IPS-15b (cell line): Measurements from ENCODE around the gene PLXNB3.

ENCODE experiments used
- H3K27me3 ChIP-seq: one replicate; pipeline ENCODE4 v1.6.1; 2013; ENCODE audit warnings: low read length; ENCODE audit not compliant: control insufficient read depth, insufficient read depth
- H3K36me3 ChIP-seq: one replicate; pipeline ENCODE4 v1.6.1; 2013; ENCODE audit warnings: low read length; ENCODE audit not compliant: control insufficient read depth, insufficient read depth
- H3K4me1 ChIP-seq: one replicate; pipeline ENCODE4 v1.6.1; 2013; ENCODE audit warnings: mild to moderate bottlenecking, low read length; ENCODE audit not compliant: control insufficient read depth, insufficient read depth
- H3K4me3 ChIP-seq: one replicate; pipeline ENCODE4 v1.5.1; 2013; ENCODE audit warnings: low read depth, low read length
- H3K9ac ChIP-seq: one replicate; pipeline ENCODE4 v1.6.1; 2013; ENCODE audit warnings: low read depth, mild to moderate bottlenecking, low read length
- H3K9me3 ChIP-seq: one replicate; pipeline ENCODE4 v1.6.1; 2013; ENCODE audit warnings: mild to moderate bottlenecking, low read length; ENCODE audit not compliant: control insufficient read depth, insufficient read depth

Gene PLXNB3

DNA sequence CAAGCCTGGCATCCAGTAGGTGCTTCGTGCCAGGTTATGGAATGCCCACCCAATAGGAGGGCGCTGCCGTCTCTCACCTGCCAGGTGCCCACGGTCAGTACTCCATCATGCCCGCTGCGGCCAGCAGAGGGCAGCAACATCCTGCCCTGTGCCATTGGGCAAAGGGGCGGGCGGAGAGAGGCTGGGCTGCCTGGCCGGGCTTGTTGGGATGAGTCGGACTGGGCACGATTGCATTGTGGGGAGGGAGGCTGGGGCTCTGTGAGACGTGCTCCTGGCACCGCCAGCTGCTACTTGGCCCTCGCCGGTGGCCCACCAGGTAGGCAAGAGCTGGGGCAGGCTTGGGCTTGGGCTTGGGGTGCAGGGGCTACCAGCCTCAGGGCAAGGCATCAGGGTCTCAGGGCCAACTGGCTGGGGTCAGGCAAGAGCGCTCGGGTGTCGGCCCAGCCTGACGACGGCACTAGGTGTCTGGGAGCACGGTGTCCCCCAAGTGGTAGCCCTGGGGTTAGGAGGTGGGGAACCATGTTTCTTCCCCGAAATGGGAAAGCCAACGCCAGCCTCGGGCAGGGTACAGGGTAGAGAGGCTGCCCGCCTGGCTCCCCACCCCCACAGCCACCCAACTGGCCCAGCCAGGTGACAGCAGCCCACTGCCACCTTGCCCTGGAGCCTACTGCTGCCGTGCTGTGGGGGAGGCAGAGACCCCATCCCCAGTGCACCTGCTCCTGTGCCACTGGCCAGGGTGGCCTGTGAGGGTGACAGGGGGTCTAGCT is at the start of gene PLXNB3:
Gene PLXNB3 (plus strand): TSS at position 261 of the 767 bp plus-strand sequence. CDS start 1,287 bp downstream, outside the sequence.
- Histone ChIP-seq H3K4me3 (no peak within 1 kb of the TSS), H3K9ac (no peak within 1 kb of the TSS), H3K9me3 (peaks cover 5% of the 10 kb centered on the region), H3K27me3 (no peaks in the 10 kb centered on the region), H3K4me1 (no peaks in the 10 kb centered on the region), H3K36me3 (no peaks in the 10 kb centered on the region)

DNA sequence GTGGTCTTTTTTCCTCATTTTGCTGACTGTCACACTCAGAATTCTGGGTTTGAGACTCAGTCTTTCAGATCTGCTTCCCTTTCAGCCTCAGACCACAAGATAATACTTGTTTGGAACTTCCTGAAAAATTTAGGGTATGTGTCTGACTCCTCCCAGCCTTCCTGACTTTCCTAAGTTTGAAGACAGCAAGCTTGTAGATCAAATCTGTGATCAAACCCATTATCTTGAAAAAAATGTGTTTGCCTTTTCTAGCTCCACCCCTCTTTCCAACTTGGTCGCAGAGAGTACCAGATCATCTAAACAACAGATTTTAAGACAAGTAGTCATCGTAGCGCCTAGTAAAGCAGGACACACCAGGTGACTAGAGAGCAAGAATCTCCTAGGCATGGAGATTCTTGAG is 49.8 kb upstream of the PLXNB3 start:
- Histone ChIP-seq H3K9me3 (no peaks in the 10 kb centered on the region), H3K4me1 (no peaks in the 10 kb centered on the region), H3K9ac (no peak overlapping the region), H3K36me3 (peaks cover 25% of the 10 kb centered on the region), H3K4me3 (no peak overlapping the region), H3K27me3 (no peaks in the 10 kb centered on the region)

DNA sequence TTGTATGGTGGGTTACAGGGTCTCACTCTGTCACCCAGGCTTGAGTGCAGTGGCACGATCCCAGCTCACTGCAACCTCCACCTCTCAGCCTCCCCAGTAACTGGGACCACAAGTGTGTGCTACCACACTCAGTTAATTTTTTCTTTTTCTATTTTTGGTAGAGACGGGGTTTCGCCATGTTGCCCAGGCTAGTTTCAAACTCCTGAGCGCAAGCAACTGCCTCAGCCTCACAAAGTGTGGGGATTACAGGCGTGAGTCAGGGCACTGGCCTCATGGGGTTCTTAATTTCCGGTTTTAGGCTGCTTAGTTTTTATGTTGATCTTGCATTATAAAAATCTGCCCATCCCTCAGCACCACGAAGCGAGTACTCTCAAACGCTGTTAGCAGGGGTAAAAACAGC is 46.6 kb upstream of the PLXNB3 start:
- H3K36me3 ChIP-seq, result peaks cover 39% of the 10 kb centered on the region
- no peaks in the 10 kb centered on the region for H3K9me3 ChIP-seq
- no peak overlapping the region for H3K4me3 ChIP-seq
- H3K27me3 ChIP-seq, result no peaks in the 10 kb centered on the region
- H3K4me1 ChIP-seq, result no peaks in the 10 kb centered on the region
- no peak overlapping the region for H3K9ac ChIP-seq

DNA sequence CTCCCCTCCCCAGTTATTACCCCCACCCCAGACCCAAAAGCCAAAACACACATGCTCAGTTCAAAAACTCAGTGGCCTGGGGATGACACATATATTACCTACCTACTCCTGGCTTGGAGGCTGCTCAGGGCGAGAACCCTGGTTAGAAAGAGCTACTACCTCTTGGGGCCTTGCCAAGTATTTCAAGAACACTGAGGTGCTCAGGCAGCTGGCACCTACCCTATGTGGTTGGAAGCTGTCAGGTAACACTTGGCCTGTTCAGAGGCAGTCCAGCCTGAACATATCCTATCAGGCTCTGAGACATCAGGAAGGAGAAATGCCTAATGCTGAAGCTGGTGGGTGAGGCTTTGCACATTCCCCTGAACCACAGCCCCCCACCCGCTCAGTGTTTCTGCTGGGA is 44.8 kb upstream of the PLXNB3 start:
- no peaks in the 10 kb centered on the region for H3K9me3 ChIP-seq
- H3K4me3 ChIP-seq, result no peak overlapping the region
- H3K9ac ChIP-seq, result no peak overlapping the region
- no peaks in the 10 kb centered on the region for H3K4me1 ChIP-seq
- H3K27me3 ChIP-seq, result no peaks in the 10 kb centered on the region
- H3K36me3 ChIP-seq, result peaks cover 33% of the 10 kb centered on the region

DNA sequence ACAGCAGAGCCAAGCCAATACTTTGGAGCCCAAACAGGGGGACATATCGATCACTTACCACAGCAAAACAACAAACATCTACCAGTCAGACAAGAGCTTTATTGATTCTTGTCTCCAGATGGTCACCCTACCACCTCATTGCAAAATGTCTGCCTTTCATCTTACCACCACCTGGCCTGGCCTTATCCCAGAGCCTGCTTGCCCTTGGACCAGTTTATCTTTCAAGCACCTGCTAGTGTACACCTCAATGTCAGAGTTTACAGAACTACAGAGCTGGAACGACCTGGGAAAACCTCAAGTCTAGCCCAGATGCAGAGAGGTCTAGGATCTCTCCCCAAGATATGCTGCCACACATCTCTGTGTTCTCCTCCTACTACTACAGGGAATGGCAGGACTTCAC is 44.3 kb upstream of the PLXNB3 start:
- Histone ChIP-seq H3K27me3 (no peaks in the 10 kb centered on the region), H3K4me1 (no peaks in the 10 kb centered on the region), H3K36me3 (peaks cover 28% of the 10 kb centered on the region), H3K9ac (no peak overlapping the region), H3K9me3 (no peaks in the 10 kb centered on the region), H3K4me3 (no peak overlapping the region)

DNA sequence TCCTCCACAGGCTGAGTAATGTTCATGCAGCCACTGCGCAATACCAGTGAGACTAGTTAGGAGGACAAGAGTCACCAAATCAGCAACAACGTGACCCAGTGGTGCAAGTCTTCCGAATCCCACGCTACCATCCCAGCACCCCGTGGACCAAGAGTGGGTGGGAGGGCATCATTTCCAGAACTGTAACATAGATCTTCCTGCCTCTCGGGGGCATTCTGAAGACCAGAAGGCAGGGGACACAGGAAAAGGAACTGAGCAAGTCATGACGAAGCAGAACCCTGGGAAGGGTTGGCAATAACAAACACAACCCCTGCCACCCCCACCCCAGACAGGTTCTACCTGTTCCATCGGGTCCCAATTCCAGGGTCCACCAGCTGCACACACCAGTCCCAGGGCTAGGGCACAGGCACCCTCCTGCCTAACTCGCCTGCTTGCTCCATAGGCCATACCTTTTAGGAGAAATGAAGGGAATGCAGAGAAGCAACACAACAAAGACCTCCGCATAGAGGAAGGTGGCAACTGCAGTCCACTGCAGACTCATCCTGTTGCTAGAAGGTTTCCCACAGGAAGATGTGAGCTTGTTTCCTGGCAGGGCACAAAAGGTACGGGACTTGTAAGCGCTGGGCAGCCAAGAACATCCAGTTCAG is 41.2 kb upstream of the PLXNB3 start:
- peak overlapping the region; percentile 60 for H3K4me3 ChIP-seq
- no peaks in the 10 kb centered on the region for H3K27me3 ChIP-seq
- H3K4me1 ChIP-seq, result no peaks in the 10 kb centered on the region
- peak overlapping the region; percentile 66 for H3K9ac ChIP-seq
- peaks cover 16% of the 10 kb centered on the region for H3K36me3 ChIP-seq
- no peaks in the 10 kb centered on the region for H3K9me3 ChIP-seq

DNA sequence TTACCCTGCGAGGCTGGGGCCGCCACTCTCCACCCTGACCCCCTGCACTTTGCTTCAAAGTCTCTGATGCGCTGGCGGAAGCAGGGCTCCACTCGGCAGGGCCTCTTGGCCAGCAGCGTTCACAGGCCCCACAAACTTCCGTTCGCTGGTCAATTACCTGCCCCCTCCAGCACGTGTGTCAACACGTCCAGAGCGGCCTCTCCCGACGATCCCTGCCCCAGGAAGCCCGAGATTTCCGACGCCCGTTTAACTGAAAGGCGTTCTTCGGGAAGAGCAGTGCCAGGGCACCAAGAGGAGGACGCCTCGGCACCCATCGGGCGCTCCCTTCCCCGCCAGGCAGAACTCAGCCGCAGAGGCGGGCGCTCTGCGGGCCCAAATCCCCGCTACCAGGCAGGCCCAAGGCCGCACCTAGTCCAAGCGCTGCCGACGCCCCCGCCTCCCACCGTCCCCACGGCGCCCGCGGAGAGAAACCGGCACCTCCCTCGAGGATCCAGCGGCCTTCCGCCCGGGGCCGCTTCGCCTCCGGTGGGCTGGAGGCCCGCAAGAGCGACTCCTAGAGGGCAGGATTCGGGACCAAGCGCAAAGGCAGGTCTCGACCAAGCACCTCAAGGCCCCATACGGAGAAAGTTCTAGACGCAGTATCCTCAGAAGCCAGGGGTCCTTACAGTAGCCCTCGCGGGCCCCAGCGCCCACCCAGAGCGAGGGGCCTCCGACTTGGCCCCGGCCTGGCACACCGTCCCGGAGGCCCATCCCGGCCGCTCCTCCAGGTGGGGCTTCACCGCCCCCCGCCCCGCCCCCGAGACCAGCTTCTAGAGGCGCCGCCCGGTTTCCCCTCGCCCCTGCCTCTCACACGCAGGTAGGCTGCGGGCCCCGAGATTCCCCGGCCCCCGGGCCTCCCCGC is 40.4 kb upstream of the PLXNB3 start:
- H3K9me3 ChIP-seq, result no peaks in the 10 kb centered on the region

DNA sequence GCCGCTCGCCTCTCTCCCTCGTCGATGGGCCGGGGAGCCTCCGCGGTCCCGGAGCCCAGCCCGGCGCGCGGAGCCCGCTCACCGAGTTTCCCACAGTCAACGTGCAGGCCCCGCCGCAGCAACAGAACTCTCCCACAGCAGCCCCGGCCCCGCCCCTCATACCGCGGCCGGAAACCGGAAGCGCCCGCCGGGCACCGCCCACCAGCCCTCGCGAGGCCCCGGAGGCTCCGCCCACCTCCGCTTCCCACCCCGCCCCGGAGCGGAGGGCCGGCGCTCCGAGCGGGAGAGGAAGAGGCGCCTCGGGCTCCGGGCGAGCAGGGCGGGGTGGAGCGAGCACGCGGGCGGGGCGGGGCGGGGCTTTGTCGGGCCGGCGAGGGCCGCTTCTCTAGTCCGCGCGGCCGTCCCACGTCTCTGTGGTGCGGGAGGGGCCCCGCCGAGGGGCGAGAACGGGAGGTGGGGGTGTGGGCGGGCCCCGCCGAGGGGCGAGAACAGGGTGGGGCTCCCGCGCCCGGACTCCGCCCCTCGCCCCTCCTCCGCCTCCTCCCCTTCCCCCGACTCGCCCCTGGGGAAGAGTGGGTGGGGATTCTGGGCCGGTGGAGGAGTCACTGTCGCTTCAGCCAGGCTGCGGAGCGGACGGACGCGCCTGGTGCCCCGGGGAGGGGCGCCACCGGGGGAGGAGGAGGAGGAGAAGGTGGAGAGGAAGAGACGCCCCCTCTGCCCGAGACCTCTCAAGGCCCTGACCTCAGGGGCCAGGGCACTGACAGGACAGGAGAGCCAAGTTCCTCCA is 39.6 kb upstream of the PLXNB3 start, which contains the start of the genes ABCD1 and BCAP31:
Gene ABCD1 (plus strand): TSS at position 605 of the 787 bp plus-strand sequence. CDS start 411 bp downstream, outside the sequence.
Gene BCAP31 (minus strand): TSS at position 136 of the 787 bp plus-strand sequence. CDS start 1,143 bp downstream, outside the sequence.
- Histone ChIP-seq H3K27me3 (no peaks in the 10 kb centered on the region), H3K4me3 (peak within 1 kb of the TSS; percentile 60), H3K9me3 (no peaks in the 10 kb centered on the region), H3K9ac (peak within 1 kb of the TSS; percentile 66), H3K36me3 (peaks cover 12% of the 10 kb centered on the region), H3K4me1 (no peaks in the 10 kb centered on the region)

More for the DNA sequence above, 40.4 kb upstream of the PLXNB3 start:
- Histone ChIP-seq H3K4me3 (peak overlapping the region; percentile 60), H3K4me1 (no peaks in the 10 kb centered on the region), H3K27me3 (no peaks in the 10 kb centered on the region), H3K9ac (peak overlapping the region; percentile 66), H3K36me3 (peaks cover 16% of the 10 kb centered on the region)

DNA sequence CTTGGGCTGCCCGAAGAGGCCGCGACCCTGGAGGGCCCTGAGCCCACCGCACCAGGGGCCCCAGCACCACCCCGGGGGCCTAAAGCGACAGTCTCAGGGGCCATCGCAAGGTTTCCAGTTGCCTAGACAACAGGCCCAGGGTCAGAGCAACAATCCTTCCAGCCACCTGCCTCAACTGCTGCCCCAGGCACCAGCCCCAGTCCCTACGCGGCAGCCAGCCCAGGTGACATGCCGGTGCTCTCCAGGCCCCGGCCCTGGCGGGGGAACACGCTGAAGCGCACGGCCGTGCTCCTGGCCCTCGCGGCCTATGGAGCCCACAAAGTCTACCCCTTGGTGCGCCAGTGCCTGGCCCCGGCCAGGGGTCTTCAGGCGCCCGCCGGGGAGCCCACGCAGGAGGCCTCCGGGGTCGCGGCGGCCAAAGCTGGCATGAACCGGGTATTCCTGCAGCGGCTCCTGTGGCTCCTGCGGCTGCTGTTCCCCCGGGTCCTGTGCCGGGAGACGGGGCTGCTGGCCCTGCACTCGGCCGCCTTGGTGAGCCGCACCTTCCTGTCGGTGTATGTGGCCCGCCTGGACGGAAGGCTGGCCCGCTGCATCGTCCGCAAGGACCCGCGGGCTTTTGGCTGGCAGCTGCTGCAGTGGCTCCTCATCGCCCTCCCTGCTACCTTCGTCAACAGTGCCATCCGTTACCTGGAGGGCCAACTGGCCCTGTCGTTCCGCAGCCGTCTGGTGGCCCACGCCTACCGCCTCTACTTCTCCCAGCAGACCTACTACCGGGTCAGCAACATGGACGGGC is 38.8 kb upstream of the PLXNB3 start:
- Histone ChIP-seq H3K4me3 (no peak overlapping the region), H3K4me1 (no peaks in the 10 kb centered on the region), H3K27me3 (no peaks in the 10 kb centered on the region), H3K36me3 (peaks cover 7% of the 10 kb centered on the region), H3K9ac (no peak overlapping the region), H3K9me3 (no peaks in the 10 kb centered on the region)

DNA sequence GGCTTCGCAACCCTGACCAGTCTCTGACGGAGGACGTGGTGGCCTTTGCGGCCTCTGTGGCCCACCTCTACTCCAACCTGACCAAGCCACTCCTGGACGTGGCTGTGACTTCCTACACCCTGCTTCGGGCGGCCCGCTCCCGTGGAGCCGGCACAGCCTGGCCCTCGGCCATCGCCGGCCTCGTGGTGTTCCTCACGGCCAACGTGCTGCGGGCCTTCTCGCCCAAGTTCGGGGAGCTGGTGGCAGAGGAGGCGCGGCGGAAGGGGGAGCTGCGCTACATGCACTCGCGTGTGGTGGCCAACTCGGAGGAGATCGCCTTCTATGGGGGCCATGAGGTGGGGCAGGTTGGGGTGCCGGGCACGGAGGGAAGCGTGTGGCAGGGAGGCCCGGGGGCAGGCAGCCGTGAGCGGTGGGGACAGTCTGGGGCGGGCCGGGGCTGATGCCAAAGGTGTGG is 38.2 kb upstream of the PLXNB3 start:
- Histone ChIP-seq H3K36me3 (peaks cover under 1% of the 10 kb centered on the region), H3K9me3 (no peaks in the 10 kb centered on the region), H3K4me1 (no peaks in the 10 kb centered on the region), H3K4me3 (no peak overlapping the region), H3K9ac (no peak overlapping the region), H3K27me3 (no peaks in the 10 kb centered on the region)
